B cell (primary cell): ENCODE results near the gene CLIC6. TPM values are rescaled to one million over a fixed set of nuclear protein-coding genes. Genes with fewer than 3 reads are reported as not detected.
A peak's percentile ranks its signal among the peaks of the same experiment; 100 is the strongest.

Experiments
- ATAC-seq: fragments of 200-7000 bp; cut with Tn5 transposase; one replicate; pipeline ENCODE4 v1.10.0; 2021; ENCODE audit warnings: low read depth, mild to moderate bottlenecking, moderate number of reproducible peaks, moderate library complexity
- CTCF ChIA-PET: fragments of 350-600 bp; sonication (Branson Sonifier 250); formaldehyde crosslinking; loops from one replicate; lab custom pipeline; 2021; ENCODE audit warnings: antibody characterized with exemption, inconsistent platforms; lab: Charles Lee
- POLR2A ChIA-PET: fragments of 350-600 bp; sonication (Branson Sonifier 250); formaldehyde crosslinking; loops from one replicate; lab custom pipeline; 2021; ENCODE audit warnings: antibody characterized with exemption; lab: Charles Lee
- DNase-seq: peaks from one replicate; pipeline ENCODE4 v3.0.0; 2013
- H2AFZ ChIP-seq: 2 replicates; pipeline ENCODE4 v1.6.1; 2012; ENCODE audit warnings: mild to moderate bottlenecking, low read depth, low read length; ENCODE audit not compliant: insufficient read depth, poor library complexity, severe bottlenecking
- H3K27ac ChIP-seq, 2 donors: 1 replicate in 1 of 2; 2 replicates in 1 of 2; pipeline ENCODE4 v1.5.1; 2012 to 2013; ENCODE audit warnings: low read length in 2 of 2, mild to moderate bottlenecking in 2 of 2, moderate library complexity in 1 of 2
- H3K27me3 ChIP-seq, 4 experiments: fragments of 200-600 bp in 1 of 4; sonication (generic) in 1 of 4; replicated peaks in 1 of 4; 1 replicate in 2 of 4; 2 replicates in 2 of 4; pipeline versions ENCODE4 v1.6.1 to v1.7.0; 2013 to 2016; ENCODE audit warnings: low read length in 3 of 4, mild to moderate bottlenecking in 2 of 4, mixed read lengths in 1 of 4, moderate library complexity in 1 of 4; ENCODE audit not compliant: insufficient read depth in 4 of 4, control insufficient read depth in 3 of 4; ENCODE audit errors: control extremely low read depth in 1 of 4
- H3K36me3 ChIP-seq, 2 experiments: replicated peaks in 1 of 2; 1 replicate in 1 of 2; 2 replicates in 1 of 2; pipeline versions ENCODE4 v1.6.1 to v1.7.1; 2013; ENCODE audit warnings: low read length in 1 of 2; ENCODE audit not compliant: insufficient read depth in 2 of 2, control insufficient read depth in 1 of 2; ENCODE audit errors: control extremely low read depth in 1 of 2, extremely low read depth in 1 of 2
- H3K4me1 ChIP-seq, 2 donors: fragments of 200-600 bp in 1 of 2; sonication (generic) in 1 of 2; 1 replicate in 1 of 2; 2 replicates in 1 of 2; pipeline versions ENCODE4 v1.5.1 to v1.6.1; 2013 to 2017; ENCODE audit warnings: low read length in 2 of 2; ENCODE audit not compliant: control insufficient read depth in 2 of 2, insufficient read depth in 2 of 2
- H3K4me2 ChIP-seq: replicated peaks from 2 replicates; pipeline ENCODE3; 2012; ENCODE audit warnings: mild to moderate bottlenecking, low read depth, low read length; ENCODE audit not compliant: poor library complexity, severe bottlenecking
- H3K4me3 ChIP-seq, 5 experiments: fragments of 200-600 bp in 1 of 5; sonication (generic) in 1 of 5; 1 replicate in 3 of 5; 2 replicates in 2 of 5; pipeline versions ENCODE4 v1.5.1 to v1.7.0; 2011 to 2016; ENCODE audit warnings: low read length in 4 of 5, mild to moderate bottlenecking in 4 of 5, low read depth in 2 of 5, control low read depth in 1 of 5, moderate library complexity in 1 of 5; ENCODE audit not compliant: insufficient read depth in 1 of 5; ENCODE audit errors: control extremely low read depth in 1 of 5, extremely low read depth in 1 of 5
- H3K79me2 ChIP-seq: fragments of 200-600 bp; sonication (generic); one replicate; pipeline ENCODE4 v1.6.0; 2016; ENCODE audit warnings: low read length; ENCODE audit not compliant: control insufficient read depth, insufficient read depth
- H3K9ac ChIP-seq: fragments of 200-600 bp; sonication (generic); 2 replicates; pipeline ENCODE4 v1.6.1; 2017; ENCODE audit warnings: mild to moderate bottlenecking, low read length, moderate library complexity
- H3K9me3 ChIP-seq, 3 donors: one replicate each; pipeline versions ENCODE4 v1.6.1 to v1.7.1; 2013; ENCODE audit warnings: low read length in 2 of 3; ENCODE audit not compliant: control insufficient read depth in 2 of 3, insufficient read depth in 1 of 3; ENCODE audit errors: control extremely low read depth in 1 of 3
- H4K20me1 ChIP-seq: 2 replicates; pipeline ENCODE4 v1.6.0; 2012; ENCODE audit warnings: mild to moderate bottlenecking, low read length; ENCODE audit not compliant: insufficient read depth, control insufficient read depth, poor library complexity, severe bottlenecking
- H3K27ac Mint-ChIP-seq: one replicate; pipeline ENCODE4 v1.8.0; 2021; ENCODE audit warnings: mixed read lengths
- H3K27me3 Mint-ChIP-seq: one replicate; pipeline ENCODE4 v1.8.0; 2021; ENCODE audit warnings: mixed read lengths
- H3K4me1 Mint-ChIP-seq: one replicate; pipeline ENCODE4 v1.8.0; 2021; ENCODE audit warnings: mixed read lengths
- H3K4me3 Mint-ChIP-seq: one replicate; pipeline ENCODE4 v1.8.0; 2021; ENCODE audit warnings: mixed read lengths
- H3K9me3 Mint-ChIP-seq: one replicate; pipeline ENCODE4 v1.8.0; 2022; ENCODE audit warnings: mixed read lengths; ENCODE audit not compliant: insufficient read depth
- CTCF ChIP-seq: fragments of 200-600 bp; IDR thresholded peaks from one replicate; pipeline ENCODE4 v1.8.0; 2022; ENCODE audit warnings: antibody characterized with exemption, mild to moderate bottlenecking
- EZH2 ChIP-seq: IDR thresholded peaks from 2 replicates; pipeline ENCODE4 v1.6.1; 2012; ENCODE audit warnings: borderline replicate concordance, low read depth, mild to moderate bottlenecking, moderate library complexity, low read length; ENCODE audit not compliant: insufficient read depth, poor library complexity, severe bottlenecking
- WGBS: methylation state at CpG from one replicate; pipeline ENCODE4 v1.1.5; 2013; ENCODE audit warnings: missing lambda C conversion rate; ENCODE audit not compliant: insufficient coverage; 5-methylcytosine and 5-hydroxymethylcytosine counted together
- intact Hi-C: fragments of 100-400 bp; cut with micrococcal nuclease; formaldehyde crosslinking; loops from one replicate; pipeline ENCODE4 v1.10.0; 2022
- polyA plus RNA-seq: library from polyadenylated mRNA; depleted of rRNA; stranded (reverse); fragments of >200 nt; gene quantifications from 2 replicates; pipeline ENCODE4 v1.2.3, GENCODE V29; 2012
- total RNA-seq, 2 donors: library from RNA; stranded (reverse); fragments of 120-200 nt in 1 of 2; gene quantifications; 1 replicate in 1 of 2; 2 replicates in 1 of 2; pipeline versions ENCODE4 v1.2.3 to v1.2.4, GENCODE V29; 2013 to 2022

The CLIC6 gene
- total and polyA plus RNA-seq, 2 donors (not counting 1 experiment from before 2014, with no cell fraction given) = 0.01 to 0.07 TPM

DNA sequence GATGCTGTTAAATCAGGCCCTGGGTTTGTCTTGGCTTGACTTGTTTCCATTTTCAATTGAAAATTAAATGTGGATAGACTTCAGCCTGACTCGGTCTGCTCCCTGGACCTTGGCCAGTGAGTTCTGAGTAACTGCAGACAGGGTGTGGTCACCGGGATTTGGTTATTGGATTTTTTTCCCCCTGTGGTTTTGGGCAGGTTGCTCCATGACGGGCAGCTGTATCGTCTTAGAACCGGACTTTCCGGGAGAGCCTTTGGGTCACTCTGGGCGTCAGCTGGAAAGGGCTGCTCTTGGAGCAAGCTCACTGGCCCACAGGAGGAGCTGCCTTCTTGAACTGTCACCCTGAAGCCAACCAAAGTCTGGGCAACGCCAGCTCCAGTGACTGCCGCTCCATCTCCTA, 75.0 kb downstream of the CLIC6 start:
- no peaks in the 10 kb centered on the region for H3K79me2 ChIP-seq
- H3K9ac ChIP-seq = no peak overlapping the region
- no peaks in the 10 kb centered on the region for H3K27me3 ChIP-seq
- no peaks in the 10 kb centered on the region for H3K36me3 ChIP-seq
- H3K27me3 Mint-ChIP-seq = peaks cover 22% of the 10 kb centered on the region
- POLR2A ChIA-PET = no interaction called here
- intact Hi-C loops = loop anchor here (2.0 kb wide), 1 partner anchor 307 kb away; no protein-coding TSS in a partner anchor
- no peak overlapping the region for H3K4me2 ChIP-seq
- TF ChIP-seq CTCF (no peak), EZH2 (no peak)
- H3K27ac ChIP-seq = no peak overlapping the region
- CTCF ChIA-PET = interaction anchor here (0.6 to 5.6 kb wide), 9 partner anchors 12 to 1284 kb away, joined by 3 to 151 read pairs (median 4); no protein-coding TSS in a partner anchor
- no peak overlapping the region for H2AFZ ChIP-seq
- DNase-seq (no peak), ATAC-seq (no peak)
- H3K4me1 Mint-ChIP-seq = peaks cover 4% of the 10 kb centered on the region
- H3K4me3 Mint-ChIP-seq = no peak overlapping the region
- H3K4me3 ChIP-seq = no peak overlapping the region
- H3K4me1 ChIP-seq = peaks cover 0 to 8% of the 10 kb centered on the region in 2 donors
- no peaks in the 10 kb centered on the region for H3K9me3 ChIP-seq
- H3K9me3 Mint-ChIP-seq = no peaks in the 10 kb centered on the region
- H4K20me1 ChIP-seq = no peaks in the 10 kb centered on the region
- WGBS = 83% methylated on average over 9 of the region's 9 CpGs
- no peak overlapping the region for H3K27ac Mint-ChIP-seq

- Histone ChIP-seq H3K4me1 (peaks cover 0 to 8% of the 10 kb centered on the region in 2 donors), H4K20me1 (no peaks in the 10 kb centered on the region), H3K27me3 (no peaks in the 10 kb centered on the region), H3K79me2 (no peaks in the 10 kb centered on the region), H3K4me3 (no peak overlapping the region), H3K9me3 (no peaks in the 10 kb centered on the region), H2AFZ (no peak overlapping the region), H3K4me2 (no peak overlapping the region), H3K36me3 (no peaks in the 10 kb centered on the region), H3K27ac (no peak overlapping the region), H3K9ac (no peak overlapping the region)
- Mint-ChIP-seq H3K4me3 (no peak overlapping the region), H3K9me3 (no peaks in the 10 kb centered on the region), H3K27me3 (peaks cover 21% of the 10 kb centered on the region), H3K4me1 (peaks cover 4% of the 10 kb centered on the region), H3K27ac (no peak overlapping the region)
- peak; percentile 8 for DNase-seq
- TF ChIP-seq CTCF = no peak
- intact Hi-C loops = loop anchor here (1.0 to 2.0 kb wide), 5 partner anchors 146 to 1196 kb away; no protein-coding TSS in a partner anchor
- POLR2A ChIA-PET = no interaction called here
- CTCF ChIA-PET = interaction anchor here (0.6 to 5.6 kb wide), 31 partner anchors 11 to 1283 kb away, joined by 3 to 151 read pairs (median 4); no protein-coding TSS in a partner anchor
- 73% methylated on average over 2 of the region's 3 CpGs for WGBS
- ATAC-seq = no peak
These were observed 76.0 kb downstream of the CLIC6 start for GRCh38 chr21:34744801-34745200.
